Mucosa of gallbladder (tissue), 1 donor: ENCODE data around the gene CEACAM7. TPM values are rescaled to one million over a fixed set of nuclear protein-coding genes. Genes with fewer than 3 reads are reported as not detected.
"Not testable (repeated sequence)": the region's sequence is repeated elsewhere in the genome, so short reads cannot be mapped to it uniquely, and the experiment has no call there.

Source experiments
- DNase-seq: peaks from one replicate; pipeline ENCODE4 v3.0.0-alpha.2; 2020; ENCODE audit warnings: low spot score
- total RNA-seq: library from RNA; stranded (reverse); gene quantifications from one replicate; pipeline ENCODE4 v1.2.1, GENCODE V29; 2021
- donor health status: DM: no; HTN: no; CAD: no.

The CEACAM7 gene
- total RNA-seq, 1 donor from 2014 or later: 2.6 TPM

DNA sequence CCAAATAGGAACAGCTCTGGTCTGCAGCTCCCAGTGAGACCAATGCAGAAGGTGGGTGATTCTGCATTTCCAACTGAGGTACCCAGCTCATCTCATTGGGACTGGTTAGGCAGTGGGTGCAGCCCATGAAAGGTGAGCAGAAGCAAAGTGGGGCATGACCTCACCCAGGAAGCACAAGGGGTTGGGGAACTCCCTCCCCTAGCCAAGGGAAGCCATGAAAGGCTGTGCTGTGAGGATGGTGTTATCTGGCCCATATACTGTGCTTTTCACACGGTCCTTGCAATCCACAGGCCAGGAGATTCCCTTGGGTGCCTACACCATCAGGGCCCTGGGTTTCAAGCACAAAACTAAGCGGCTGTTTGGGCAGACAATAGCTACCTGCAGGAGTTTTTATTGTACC, 31.3 kb downstream of the CEACAM7 start:
- not testable (repeated sequence) for DNase-seq

GRCh38 chr19:41652250-41652649, 35.8 kb downstream of the CEACAM7 start:
- no peak for DNase-seq

GRCh38 chr19:41649827-41650226, 38.2 kb downstream of the CEACAM7 start:
- peak; percentile 68 for DNase-seq

DNA sequence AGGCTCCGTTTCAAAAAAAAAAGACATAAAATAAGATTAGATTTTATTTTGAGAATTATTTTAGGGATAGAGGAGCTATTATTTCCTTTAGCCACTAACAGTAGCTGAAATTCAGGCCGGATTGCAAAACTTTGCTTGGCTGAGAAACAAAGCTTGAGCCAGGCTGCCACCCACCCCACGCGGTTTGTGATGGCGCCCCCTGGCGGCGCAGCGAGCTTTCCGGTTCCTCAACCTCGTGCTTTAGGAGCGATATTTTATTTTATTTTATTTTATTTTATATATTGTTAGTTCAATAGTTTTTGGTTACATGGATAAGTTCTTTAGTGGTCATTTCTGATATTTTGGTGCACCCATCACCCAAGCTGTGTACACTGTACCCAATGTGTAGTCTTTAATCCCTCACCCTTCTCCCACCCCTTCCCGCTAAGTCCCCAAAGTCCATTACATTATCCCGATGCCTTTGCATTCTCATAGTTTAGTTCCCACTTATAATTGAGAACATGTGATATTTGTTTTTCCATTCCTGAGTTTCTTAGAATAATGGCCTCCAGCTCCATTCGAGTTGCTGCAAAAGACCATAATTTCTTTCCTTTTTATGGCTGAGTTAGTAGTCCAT, 41.4 kb downstream of the CEACAM7 start:
- no peak for DNase-seq

DNA sequence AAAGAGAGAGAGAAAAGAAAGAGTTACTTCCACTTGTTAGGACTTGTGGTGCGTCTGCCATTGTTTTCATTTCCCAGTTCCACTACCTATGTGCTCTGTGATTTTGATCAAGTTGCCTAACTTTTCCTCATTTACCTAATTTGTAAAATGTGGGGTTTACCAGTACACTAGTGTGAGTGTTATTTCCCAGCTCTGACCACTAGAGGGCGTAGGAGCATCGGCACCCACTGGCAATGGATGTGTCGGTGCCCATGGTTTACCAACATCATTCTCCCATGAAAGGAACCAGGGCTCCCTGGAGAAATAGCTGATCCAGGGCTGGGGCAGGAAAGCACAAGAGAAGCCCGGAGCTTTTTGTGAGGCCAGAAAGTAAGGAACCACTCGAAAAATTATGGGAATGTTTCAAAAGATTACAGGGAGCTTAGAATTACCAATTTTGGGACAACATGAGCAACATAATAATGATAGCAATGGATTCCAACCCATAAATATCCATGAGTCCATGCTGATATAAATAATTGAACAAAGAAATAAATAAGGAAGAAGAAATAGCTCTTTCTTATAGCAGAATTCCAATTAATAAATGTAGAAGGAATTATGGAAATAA, 46.1 kb downstream of the CEACAM7 start:
- peak; percentile 78 for DNase-seq

- no peak for DNase-seq
Measured at GRCh38 chr19:41638641-41639081, 49.4 kb downstream of the CEACAM7 start.

- no peak for DNase-seq
Measured at GRCh38 chr19:41637484-41637883, 50.6 kb downstream of the CEACAM7 start.

DNA sequence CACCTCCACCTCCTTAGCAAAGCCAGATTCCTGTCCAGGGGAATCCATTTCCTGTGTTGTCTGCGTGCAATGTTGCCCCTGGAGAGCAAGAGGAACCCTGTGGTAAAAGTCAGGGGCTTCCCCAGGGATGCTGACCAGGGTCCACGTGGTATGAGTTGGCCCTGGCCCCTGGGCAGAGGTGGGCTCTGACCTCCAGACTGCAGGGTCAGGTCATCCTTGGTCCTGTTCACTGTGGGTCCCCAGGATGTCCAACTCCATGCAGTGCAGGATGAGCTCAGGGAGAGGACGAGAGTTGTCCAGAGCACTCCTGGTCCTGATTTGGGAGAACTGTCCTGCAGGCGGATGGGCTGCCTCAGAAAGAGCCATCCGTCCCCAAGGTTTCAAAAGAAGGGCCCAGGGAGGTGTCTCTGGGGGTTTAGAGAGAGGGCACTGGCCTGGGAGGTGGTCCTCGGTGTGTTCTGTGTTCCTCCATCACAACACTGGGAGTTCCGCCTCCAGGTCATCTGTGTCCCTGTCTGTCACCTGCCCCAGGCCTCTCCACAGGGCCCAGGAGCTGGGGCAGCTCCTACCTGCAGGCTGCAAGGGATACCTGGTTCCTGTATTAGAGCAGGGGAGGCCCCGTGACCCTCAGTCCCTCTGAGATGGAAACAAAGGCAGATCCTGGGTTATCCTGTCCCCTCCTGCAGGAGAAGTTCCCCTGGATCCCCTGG, 59.9 kb downstream of the CEACAM7 start:
- DNase-seq: no peak

DNA sequence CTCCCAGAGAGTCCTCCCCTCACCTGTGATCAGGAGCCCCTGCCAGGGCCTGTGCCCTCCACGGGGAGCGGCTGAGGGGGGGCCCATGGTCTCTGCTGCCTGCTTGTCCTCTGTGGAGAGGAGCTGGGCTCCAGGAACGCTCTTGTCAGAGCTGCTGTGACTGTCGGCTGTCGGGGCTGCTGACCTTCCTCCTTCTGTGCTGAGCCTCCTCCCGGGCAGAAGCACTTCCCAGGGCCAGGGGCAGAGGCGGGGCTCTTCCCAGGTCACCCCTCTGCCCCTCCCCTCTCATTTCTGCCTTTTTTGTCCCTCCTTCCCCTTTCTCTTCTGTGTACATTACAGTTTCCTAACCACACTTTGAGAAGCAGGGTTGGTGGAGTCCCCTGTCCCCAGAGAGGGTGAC, 61.2 kb downstream of the CEACAM7 start, which contains the start of gene CEACAM4:
TSS of gene CEACAM4 (minus strand) at position 198 of the 400 bp plus-strand sequence. CDS start at position 87, 111 bp downstream.
- no peak for DNase-seq

GRCh38 chr19:41626278-41626677, 61.8 kb downstream of the CEACAM7 start:
- DNase-seq: peak; percentile 8

DNA sequence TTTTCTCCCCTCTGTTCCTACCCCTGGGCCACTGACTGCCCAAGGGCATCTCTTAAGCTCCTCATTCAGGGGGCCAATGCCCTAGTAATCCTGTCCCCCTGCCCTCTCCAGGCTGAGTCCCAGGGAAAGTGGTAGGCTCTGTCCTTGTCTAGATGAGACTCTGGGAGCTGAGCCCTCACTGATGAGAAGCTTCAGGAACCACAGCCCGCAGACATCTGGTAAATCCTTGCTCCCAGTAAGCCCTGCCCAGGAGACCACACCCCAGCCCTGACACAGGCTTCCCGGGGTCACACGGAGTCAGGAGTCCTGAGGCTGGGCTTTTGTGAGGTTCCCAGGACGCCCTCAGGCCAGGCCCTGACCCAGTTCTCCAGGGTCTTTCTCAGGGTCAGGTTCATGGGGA, 63.1 kb downstream of the CEACAM7 start:
- DNase-seq: no peak

GRCh38 chr19:41624515-41624914, 63.6 kb downstream of the CEACAM7 start:
- DNase-seq: no peak

- DNase-seq: no peak
Measured at GRCh38 chr19:41623360-41623759, 64.7 kb downstream of the CEACAM7 start.

Other genes with a start within 250 kb of the CEACAM7 start
- 45.0 TPM for gene DMAC2, start 248.4 kb downstream of the CEACAM7 start, total RNA-seq
- not detected for gene ERICH4, start 245.1 kb downstream of the CEACAM7 start, total RNA-seq
- gene CEACAM21, start 112.1 kb downstream of the CEACAM7 start, total RNA-seq: 2.4 TPM
- gene CEACAM4, start 61.2 kb downstream of the CEACAM7 start, total RNA-seq: 0.35 TPM
- gene CEACAM5, start 20.4 kb upstream of the CEACAM7 start, total RNA-seq: 1.2 TPM
- gene CEACAM6, start 67.3 kb upstream of the CEACAM7 start, total RNA-seq: 61.6 TPM
- 0.78 TPM for gene CEACAM3, start 108.3 kb upstream of the CEACAM7 start, total RNA-seq
- not detected for gene LYPD4, start 156.4 kb upstream of the CEACAM7 start, total RNA-seq
- gene DMRTC2, start 156.8 kb upstream of the CEACAM7 start, total RNA-seq: not detected
- 1,211 TPM for gene RPS19, start 172.0 kb upstream of the CEACAM7 start, total RNA-seq
- gene CD79A, start 189.0 kb upstream of the CEACAM7 start, total RNA-seq: 0.32 TPM
- 115 TPM for gene ARHGEF1, start 194.9 kb upstream of the CEACAM7 start, total RNA-seq
- 3.4 TPM for gene ERFL, start 240.2 kb upstream of the CEACAM7 start, total RNA-seq